ENCODE measurements around the gene EMSY. TPM values are rescaled to one million over a fixed set of nuclear protein-coding genes. Genes with fewer than 3 reads are reported as not detected.

The EMSY gene
- total and polyA plus RNA-seq, 5 donors from 2014 or later: 18.2 to 43.4 (median 19.8) TPM

DNA sequence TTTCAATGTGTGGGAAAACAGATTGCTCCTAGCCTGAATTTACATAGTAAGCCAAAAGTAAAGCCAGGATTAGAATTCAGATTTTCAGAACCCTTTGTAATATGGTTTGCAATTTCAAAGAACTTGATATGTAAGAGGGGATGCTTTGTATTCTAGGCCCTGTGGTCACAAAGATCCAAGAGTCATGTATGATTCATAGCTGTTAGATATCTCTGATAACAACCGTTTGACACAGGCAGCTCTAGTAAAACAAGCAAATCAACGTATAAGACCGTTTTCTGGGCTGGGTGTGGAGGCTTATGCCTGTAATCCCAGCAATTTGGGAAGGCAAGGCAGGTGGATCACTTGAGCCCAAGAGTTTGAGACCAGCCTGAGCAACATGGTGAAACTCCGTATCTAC is 79.6 kb downstream of the EMSY start:
- Mint-ChIP-seq H3K9me3 (no peaks in the 10 kb centered on the region), H3K4me1 (peaks cover 0 to 4% (median 0%) of the 10 kb centered on the region in 4 donors), H3K27me3 (no peaks in the 10 kb centered on the region), H3K36me3 (peaks cover 50% of the 10 kb centered on the region), H3K4me3 (no peak overlapping the region), H3K27ac (no peak overlapping the region)
- no peaks in the 10 kb centered on the region for H3K9me3 ChIP-seq (ENCODE audit: control insufficient read depth in 2 of 2, low read length in 2 of 2)
- H3K4me1 ChIP-seq (ENCODE audit: control insufficient read depth, insufficient read depth, low read length, poor library complexity, severe bottlenecking): no peaks in the 10 kb centered on the region
- no peak overlapping the region for H3K4me3 ChIP-seq (ENCODE audit: low read depth, low read length)
- H3K27ac ChIP-seq (ENCODE audit: insufficient read depth, low read length, poor library complexity, severe bottlenecking): no peak overlapping the region
- H3K27me3 ChIP-seq (ENCODE audit: control insufficient read depth, insufficient read depth, low read length): no peaks in the 10 kb centered on the region
- ATAC-seq (ENCODE audit: low read depth in 2 of 2): no peak
- DNase-seq: no peak
- H3K36me3 ChIP-seq (ENCODE audit: control insufficient read depth, insufficient read depth, low read length): peaks cover 53% of the 10 kb centered on the region

DNA sequence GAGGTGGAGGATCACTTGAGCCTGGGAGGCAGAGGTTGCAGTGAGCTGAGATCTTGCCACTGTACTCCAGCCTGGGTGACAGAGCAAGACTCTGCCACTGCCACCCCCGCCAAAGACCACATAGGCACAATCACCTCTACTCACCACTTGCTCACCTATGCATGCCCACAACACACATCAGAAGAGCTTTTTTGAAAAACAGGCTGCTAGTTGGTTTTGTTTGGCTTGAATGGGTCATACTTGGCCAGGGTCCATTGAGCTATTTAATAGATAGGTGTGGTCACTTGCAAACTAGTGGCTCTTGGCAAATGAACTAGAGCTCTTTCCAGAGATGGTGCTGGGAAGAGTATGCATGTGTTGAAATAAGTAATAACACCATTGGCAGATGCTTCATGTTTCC is 80.1 kb downstream of the EMSY start:
- Histone ChIP-seq H3K9me3 (ENCODE audit: control insufficient read depth in 2 of 2, low read length in 2 of 2) (no peaks in the 10 kb centered on the region), H3K36me3 (ENCODE audit: control insufficient read depth, insufficient read depth, low read length) (peaks cover 54% of the 10 kb centered on the region), H3K4me3 (ENCODE audit: low read depth, low read length) (no peak overlapping the region), H3K27ac (ENCODE audit: insufficient read depth, low read length, poor library complexity, severe bottlenecking) (no peak overlapping the region), H3K4me1 (ENCODE audit: control insufficient read depth, insufficient read depth, low read length, poor library complexity, severe bottlenecking) (no peaks in the 10 kb centered on the region), H3K27me3 (ENCODE audit: control insufficient read depth, insufficient read depth, low read length) (no peaks in the 10 kb centered on the region)
- Mint-ChIP-seq H3K4me1 (peaks cover 0 to 4% (median 0%) of the 10 kb centered on the region in 4 donors), H3K9me3 (no peaks in the 10 kb centered on the region), H3K36me3 (peaks cover 50% of the 10 kb centered on the region), H3K4me3 (no peak overlapping the region), H3K27ac (peak overlapping the region in 2 of 3 donors; percentile 32 to 67), H3K27me3 (no peaks in the 10 kb centered on the region)
- no peak for DNase-seq
- ATAC-seq (ENCODE audit: low read depth in 2 of 2): no peak

DNA sequence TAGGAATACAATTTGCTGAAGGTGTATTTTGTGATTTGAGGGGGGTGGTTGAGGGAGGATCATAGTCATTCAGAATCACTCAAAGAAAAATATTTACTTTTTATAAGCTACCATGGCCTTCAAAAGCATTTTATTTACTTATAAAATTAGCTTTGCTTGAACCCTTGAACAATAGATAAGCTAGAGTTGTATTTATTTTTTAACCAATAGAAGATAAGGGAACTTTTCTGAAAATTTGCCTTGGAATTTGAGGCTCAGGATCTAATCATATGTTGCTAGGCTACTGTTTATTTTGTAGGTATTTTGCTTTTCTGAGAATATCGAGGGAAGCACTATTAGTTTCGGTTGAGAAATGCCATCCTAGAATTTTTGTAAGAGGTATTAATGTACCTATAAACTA is 82.1 kb downstream of the EMSY start:
- Mint-ChIP-seq H3K27me3 (no peaks in the 10 kb centered on the region), H3K4me3 (no peak overlapping the region), H3K36me3 (peaks cover 55% of the 10 kb centered on the region), H3K4me1 (peaks cover 0 to 4% (median 2%) of the 10 kb centered on the region in 4 donors), H3K9me3 (no peaks in the 10 kb centered on the region), H3K27ac (no peak overlapping the region)
- H3K27me3 ChIP-seq (ENCODE audit: control insufficient read depth, insufficient read depth, low read length): no peaks in the 10 kb centered on the region
- H3K4me1 ChIP-seq (ENCODE audit: control insufficient read depth, insufficient read depth, low read length, poor library complexity, severe bottlenecking): no peaks in the 10 kb centered on the region
- DNase-seq (no peak), ATAC-seq (ENCODE audit: low read depth in 2 of 2) (no peak)
- H3K36me3 ChIP-seq (ENCODE audit: control insufficient read depth, insufficient read depth, low read length): peaks cover 67% of the 10 kb centered on the region
- H3K4me3 ChIP-seq (ENCODE audit: low read depth, low read length): no peak overlapping the region
- H3K27ac ChIP-seq (ENCODE audit: insufficient read depth, low read length, poor library complexity, severe bottlenecking): no peak overlapping the region
- H3K9me3 ChIP-seq (ENCODE audit: control insufficient read depth in 2 of 2, low read length in 2 of 2): no peaks in the 10 kb centered on the region

DNA sequence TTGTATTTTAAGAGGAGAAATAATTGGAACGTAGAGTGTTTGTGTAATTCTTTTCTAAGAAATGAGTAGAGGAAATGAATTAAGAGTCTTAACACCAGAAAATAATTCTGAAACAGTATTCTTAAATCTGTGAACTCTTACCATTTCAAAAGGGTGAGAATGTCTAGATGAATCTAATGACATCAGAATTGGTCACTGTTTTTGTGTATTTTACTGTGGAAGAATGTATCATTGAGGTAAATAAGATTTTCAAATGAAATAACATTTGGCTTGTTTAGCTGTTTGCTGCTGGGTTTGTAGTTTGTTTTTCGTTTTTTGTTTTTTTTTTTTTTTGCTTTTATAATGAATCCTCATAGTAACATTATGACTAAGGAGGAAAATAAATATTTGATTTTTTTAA is 97.6 kb downstream of the EMSY start:
- Mint-ChIP-seq H3K9me3 (peaks cover 0 to 1% (median 0%) of the 10 kb centered on the region in 7 donors), H3K27me3 (no peaks in the 10 kb centered on the region), H3K4me3 (no peak overlapping the region), H3K27ac (peak overlapping the region in 1 of 3 donors; percentile 18), H3K36me3 (peaks cover 44% of the 10 kb centered on the region), H3K4me1 (peaks cover 7 to 12% (median 10%) of the 10 kb centered on the region in 4 donors)
- DNase-seq: no peak
- H3K4me1 ChIP-seq (ENCODE audit: control insufficient read depth, insufficient read depth, low read length, poor library complexity, severe bottlenecking): no peaks in the 10 kb centered on the region
- H3K27ac ChIP-seq (ENCODE audit: insufficient read depth, low read length, poor library complexity, severe bottlenecking): no peak overlapping the region
- no peak overlapping the region for H3K4me3 ChIP-seq (ENCODE audit: low read depth, low read length)
- H3K36me3 ChIP-seq (ENCODE audit: control insufficient read depth, insufficient read depth, low read length): peaks cover 74% of the 10 kb centered on the region
- no peak for ATAC-seq (ENCODE audit: low read depth in 2 of 2)
- H3K9me3 ChIP-seq (ENCODE audit: control insufficient read depth in 2 of 2, low read length in 2 of 2): no peaks in the 10 kb centered on the region
- no peaks in the 10 kb centered on the region for H3K27me3 ChIP-seq (ENCODE audit: control insufficient read depth, insufficient read depth, low read length)

DNA sequence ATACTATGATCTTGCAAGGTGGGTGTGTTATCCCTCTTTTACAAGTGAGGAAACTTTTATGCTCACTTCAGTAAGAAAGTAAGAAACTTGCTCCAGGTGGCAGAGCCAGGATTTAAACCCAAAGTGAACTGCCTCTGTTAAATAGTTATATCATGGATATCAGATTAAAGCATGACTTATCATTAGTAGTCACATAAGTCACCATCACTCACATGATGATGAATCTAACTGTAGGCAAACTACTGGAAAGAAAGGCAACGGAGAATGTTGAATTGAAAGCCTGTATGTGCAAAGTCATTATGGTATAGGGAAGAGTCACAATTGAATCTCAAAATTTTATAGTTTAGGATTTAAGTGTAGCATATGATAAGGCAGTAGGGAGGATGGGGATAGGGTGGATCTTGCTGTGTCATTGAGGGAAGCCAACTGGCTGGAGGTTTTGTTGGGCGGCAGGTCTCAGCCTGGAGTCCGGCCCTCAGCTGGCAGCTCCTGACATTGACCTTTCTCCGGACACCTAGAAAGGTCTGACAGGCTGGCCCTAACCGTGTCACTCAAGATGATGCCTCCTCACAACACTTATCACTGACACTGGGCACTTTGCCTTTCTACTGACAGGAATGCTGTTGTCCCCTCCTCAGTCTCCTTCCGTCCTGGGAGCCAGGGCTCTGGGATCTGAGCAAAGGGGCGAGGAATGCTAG is 98.3 kb downstream of the EMSY start:
- no peaks in the 10 kb centered on the region for H3K4me1 ChIP-seq (ENCODE audit: control insufficient read depth, insufficient read depth, low read length, poor library complexity, severe bottlenecking)
- DNase-seq: no peak
- no peaks in the 10 kb centered on the region for H3K27me3 Mint-ChIP-seq
- H3K4me3 ChIP-seq (ENCODE audit: low read depth, low read length): no peak overlapping the region
- peaks cover 7 to 12% (median 10%) of the 10 kb centered on the region in 4 donors for H3K4me1 Mint-ChIP-seq
- no peak overlapping the region for H3K27ac Mint-ChIP-seq
- H3K9me3 Mint-ChIP-seq: peaks cover 0 to 1% (median 0%) of the 10 kb centered on the region in 7 donors
- no peak overlapping the region for H3K27ac ChIP-seq (ENCODE audit: insufficient read depth, low read length, poor library complexity, severe bottlenecking)
- no peaks in the 10 kb centered on the region for H3K9me3 ChIP-seq (ENCODE audit: control insufficient read depth in 2 of 2, low read length in 2 of 2)
- H3K36me3 Mint-ChIP-seq: peaks cover 44% of the 10 kb centered on the region
- no peak overlapping the region for H3K4me3 Mint-ChIP-seq
- H3K36me3 ChIP-seq (ENCODE audit: control insufficient read depth, insufficient read depth, low read length): peaks cover 71% of the 10 kb centered on the region
- ATAC-seq (ENCODE audit: low read depth in 2 of 2): no peak
- H3K27me3 ChIP-seq (ENCODE audit: control insufficient read depth, insufficient read depth, low read length): no peaks in the 10 kb centered on the region

DNA sequence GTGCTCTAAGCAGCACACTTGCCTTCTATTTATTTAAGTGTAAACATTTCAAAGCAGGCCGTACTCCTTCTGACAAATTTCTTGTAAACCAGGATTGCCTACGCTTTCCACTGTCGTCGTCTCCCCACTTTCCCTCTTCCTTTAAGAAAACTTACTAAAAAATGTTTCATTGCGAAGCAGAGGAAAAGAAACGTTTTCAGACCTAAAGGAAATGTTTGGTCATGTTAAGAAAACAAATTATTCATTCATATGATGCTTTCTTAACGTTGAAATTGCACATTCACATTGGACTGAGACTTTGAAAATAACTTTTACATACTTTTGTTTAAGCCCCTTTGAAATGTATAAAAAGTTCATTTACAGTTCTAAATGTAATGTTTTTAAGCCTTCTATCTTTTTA is 106.0 kb downstream of the EMSY start:
- H3K9me3 ChIP-seq (ENCODE audit: control insufficient read depth in 2 of 2, low read length in 2 of 2): no peaks in the 10 kb centered on the region
- no peak overlapping the region for H3K4me3 ChIP-seq (ENCODE audit: low read depth, low read length)
- H3K27me3 ChIP-seq (ENCODE audit: control insufficient read depth, insufficient read depth, low read length): no peaks in the 10 kb centered on the region
- H3K4me1 ChIP-seq (ENCODE audit: control insufficient read depth, insufficient read depth, low read length, poor library complexity, severe bottlenecking): peaks cover 12% of the 10 kb centered on the region
- no peak overlapping the region for H3K27ac ChIP-seq (ENCODE audit: insufficient read depth, low read length, poor library complexity, severe bottlenecking)
- Mint-ChIP-seq H3K4me1 (peaks cover 5 to 15% (median 6%) of the 10 kb centered on the region in 4 donors), H3K36me3 (peaks cover 14% of the 10 kb centered on the region), H3K4me3 (no peak overlapping the region), H3K9me3 (peaks cover 0 to 1% (median 0%) of the 10 kb centered on the region in 7 donors), H3K27ac (peak overlapping the region in 1 of 3 donors; percentile 37), H3K27me3 (no peaks in the 10 kb centered on the region)
- peaks cover 23% of the 10 kb centered on the region for H3K36me3 ChIP-seq (ENCODE audit: control insufficient read depth, insufficient read depth, low read length)
- ATAC-seq (ENCODE audit: low read depth in 2 of 2): no peak
- no peak for DNase-seq

DNA sequence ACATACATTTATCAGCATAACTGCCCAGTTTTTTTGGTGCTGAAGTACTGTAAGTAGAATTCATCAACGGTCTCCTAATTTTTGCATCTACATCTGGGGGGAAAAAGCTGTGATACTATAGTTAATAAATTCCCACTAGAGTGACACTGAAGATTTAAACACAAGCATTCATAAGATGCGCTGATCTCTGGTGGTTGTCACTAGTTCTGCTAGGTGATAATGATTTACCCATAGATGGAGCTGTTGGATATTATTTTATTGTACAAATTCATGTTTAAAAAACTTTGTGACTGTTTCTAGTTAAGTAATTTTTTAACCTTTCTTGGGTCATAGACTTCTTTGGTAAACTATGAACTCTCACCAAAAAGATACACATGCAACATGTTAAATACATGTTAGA is 106.6 kb downstream of the EMSY start:
- Mint-ChIP-seq H3K27ac (no peak overlapping the region), H3K4me3 (no peak overlapping the region), H3K27me3 (no peaks in the 10 kb centered on the region), H3K9me3 (no peaks in the 10 kb centered on the region), H3K4me1 (peaks cover 0 to 11% (median under 1%) of the 10 kb centered on the region in 4 donors), H3K36me3 (peaks cover 8% of the 10 kb centered on the region)
- DNase-seq (peak in 2 of 3 donors; percentile 46 to 63), ATAC-seq (ENCODE audit: low read depth in 2 of 2) (peak in 1 of 2 donors; percentile 54)
- peaks cover 12% of the 10 kb centered on the region for H3K4me1 ChIP-seq (ENCODE audit: control insufficient read depth, insufficient read depth, low read length, poor library complexity, severe bottlenecking)
- H3K27me3 ChIP-seq (ENCODE audit: control insufficient read depth, insufficient read depth, low read length): no peaks in the 10 kb centered on the region
- no peaks in the 10 kb centered on the region for H3K9me3 ChIP-seq (ENCODE audit: control insufficient read depth in 2 of 2, low read length in 2 of 2)
- H3K4me3 ChIP-seq (ENCODE audit: low read depth, low read length): no peak overlapping the region
- H3K36me3 ChIP-seq (ENCODE audit: control insufficient read depth, insufficient read depth, low read length): peaks cover 17% of the 10 kb centered on the region
- no peak overlapping the region for H3K27ac ChIP-seq (ENCODE audit: insufficient read depth, low read length, poor library complexity, severe bottlenecking)

DNA sequence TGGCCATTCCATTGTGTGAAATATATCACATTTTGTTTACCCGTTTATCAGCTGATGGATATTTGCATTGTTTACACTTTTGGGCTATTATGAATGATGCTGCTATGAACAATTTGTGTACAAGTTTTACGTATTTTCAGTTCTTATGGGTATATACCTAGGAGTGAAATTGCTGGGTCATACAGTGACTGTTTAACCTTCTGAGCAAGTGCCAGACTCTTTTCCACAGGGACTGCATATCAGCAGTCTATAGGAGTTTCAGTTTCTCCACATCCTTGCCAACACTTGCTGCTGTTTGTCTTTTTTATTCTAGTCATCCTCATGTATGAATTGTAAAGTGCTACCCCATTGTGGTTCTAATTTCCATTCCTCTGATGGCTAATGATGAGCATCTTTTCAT is 108.2 kb downstream of the EMSY start:
- H3K36me3 Mint-ChIP-seq: peaks cover 5% of the 10 kb centered on the region
- H3K4me1 Mint-ChIP-seq: peaks cover 0 to 9% (median 0%) of the 10 kb centered on the region in 4 donors
- Histone ChIP-seq H3K4me3 (ENCODE audit: low read depth, low read length) (no peak overlapping the region), H3K9me3 (ENCODE audit: control insufficient read depth in 2 of 2, low read length in 2 of 2) (no peaks in the 10 kb centered on the region), H3K4me1 (ENCODE audit: control insufficient read depth, insufficient read depth, low read length, poor library complexity, severe bottlenecking) (peaks cover 12% of the 10 kb centered on the region), H3K27me3 (ENCODE audit: control insufficient read depth, insufficient read depth, low read length) (no peaks in the 10 kb centered on the region), H3K36me3 (ENCODE audit: control insufficient read depth, insufficient read depth, low read length) (peaks cover 12% of the 10 kb centered on the region), H3K27ac (ENCODE audit: insufficient read depth, low read length, poor library complexity, severe bottlenecking) (no peak overlapping the region)
- no peak overlapping the region for H3K4me3 Mint-ChIP-seq
- ATAC-seq (ENCODE audit: low read depth in 2 of 2) (no peak), DNase-seq (no peak)
- no peaks in the 10 kb centered on the region for H3K9me3 Mint-ChIP-seq
- no peaks in the 10 kb centered on the region for H3K27me3 Mint-ChIP-seq
- H3K27ac Mint-ChIP-seq: no peak overlapping the region
